H1 (cell line): ENCODE results near the gene SNRPB. TPM values are rescaled to one million over a fixed set of nuclear protein-coding genes. Genes with fewer than 3 reads are reported as not detected.

ENCODE experiments used
- CTCF ChIA-PET: fragments of 300-600 bp; sonication (Branson Sonifier 250); formaldehyde crosslinking; loops from one replicate; lab custom pipeline; 2021; ENCODE audit not compliant: partially characterized antibody; lab: Charles Lee
- POLR2A ChIA-PET: fragments of 300-600 bp; sonication (Branson Sonifier 250); formaldehyde crosslinking; loops from one replicate; lab custom pipeline; 2021; ENCODE audit warnings: inconsistent platforms; ENCODE audit not compliant: partially characterized antibody; lab: Charles Lee
- DNase-seq, 2 experiments: peaks; one replicate each; pipeline versions ENCODE4 v3.0.0 to v3.0.0-alpha.2; 2010 to 2022; ENCODE audit warnings: low spot score in 2 of 2, low read depth in 1 of 2, mixed read lengths in 1 of 2
- FAIRE-seq: peaks from 2 replicates; lab custom pipeline; 2011; peaks lifted over from hg19 to GRCh38; lab: Jason Lieb, UNC
- H2AFZ ChIP-seq: 2 replicates; pipeline ENCODE4 v1.8.1; 2012; ENCODE audit warnings: low read length, inconsistent platforms
- H2AK5ac ChIP-seq: 2 replicates; pipeline ENCODE4 v1.6.1; 2013; ENCODE audit warnings: low read depth, low read length
- H2BK120ac ChIP-seq: replicated peaks from 2 replicates; pipeline ENCODE3; 2013; ENCODE audit warnings: low read depth, low read length, inconsistent platforms
- H2BK12ac ChIP-seq: 2 replicates; pipeline ENCODE4 v1.6.1; 2013; ENCODE audit warnings: low read depth, low read length
- H2BK15ac ChIP-seq: 2 replicates; pipeline ENCODE4 v1.6.1; 2013; ENCODE audit warnings: low read length
- H2BK20ac ChIP-seq: 2 replicates; pipeline ENCODE4 v1.6.1; 2013; ENCODE audit warnings: low read length
- H2BK5ac ChIP-seq: 2 replicates; pipeline ENCODE4 v1.6.1; 2013; ENCODE audit warnings: low read depth, low read length
- H3K14ac ChIP-seq: 2 replicates; pipeline ENCODE4 v1.6.1; 2013; ENCODE audit warnings: inconsistent platforms; ENCODE audit not compliant: insufficient read length
- H3K18ac ChIP-seq: 2 replicates; pipeline ENCODE4 v1.6.1; 2013; ENCODE audit warnings: low read length; ENCODE audit errors: extremely low read depth
- H3K23ac ChIP-seq: 2 replicates; pipeline ENCODE4 v1.6.1; 2013; ENCODE audit warnings: inconsistent platforms; ENCODE audit not compliant: insufficient read length
- H3K23me2 ChIP-seq: 2 replicates; pipeline ENCODE4 v1.6.1; 2013; ENCODE audit warnings: low read depth, low read length
- H3K27ac ChIP-seq: 2 replicates; pipeline ENCODE4 v1.6.1; 2011; ENCODE audit warnings: low read depth, low read length, inconsistent platforms
- H3K27me3 ChIP-seq, 4 experiments: replicated peaks in 1 of 4; 1 replicate in 1 of 4; 2 replicates in 3 of 4; pipeline versions ENCODE4 v1.6.1 to v1.8.1; 2011 to 2013; ENCODE audit warnings: low read length in 3 of 4, mild to moderate bottlenecking in 3 of 4, inconsistent platforms in 2 of 4, mixed read lengths in 2 of 4, moderate library complexity in 1 of 4; ENCODE audit not compliant: control insufficient read depth in 3 of 4, insufficient read depth in 3 of 4; ENCODE audit errors: extremely low read depth in 1 of 4
- H3K36me3 ChIP-seq, 4 experiments: 2 replicates each; pipeline versions ENCODE4 v1.6.1 to v1.8.1; 2011 to 2013; ENCODE audit warnings: mild to moderate bottlenecking in 4 of 4, low read length in 3 of 4, moderate library complexity in 2 of 4, control low read depth in 1 of 4, inconsistent platforms in 1 of 4; ENCODE audit not compliant: insufficient read depth in 4 of 4, control insufficient read depth in 2 of 4
- H3K4ac ChIP-seq: replicated peaks from 2 replicates; pipeline ENCODE3; 2013; ENCODE audit warnings: low read length, low read depth, mixed read lengths, inconsistent platforms; ENCODE audit not compliant: insufficient read length
- H3K4me1 ChIP-seq, 4 experiments: replicated peaks in 1 of 4; 1 replicate in 1 of 4; 2 replicates in 3 of 4; pipeline versions ENCODE4 v1.6.1 to v1.8.1; 2011 to 2013; ENCODE audit warnings: low read length in 3 of 4, inconsistent platforms in 2 of 4, mixed read lengths in 1 of 4; ENCODE audit not compliant: insufficient read depth in 4 of 4, control insufficient read depth in 3 of 4
- H3K4me2 ChIP-seq, 2 experiments: 2 replicates each; pipeline versions ENCODE4 v1.6.1 to v1.8.1; 2011 to 2013; ENCODE audit warnings: low read depth in 2 of 2, low read length in 2 of 2, control low read depth in 1 of 2, inconsistent platforms in 1 of 2, mild to moderate bottlenecking in 1 of 2; ENCODE audit not compliant: insufficient read depth in 1 of 2
- H3K4me3 ChIP-seq, 4 experiments: fragments of 200-600, 300-600 bp in 1 of 4; sonication (generic), shearing (Covaris generic), sonication (Bioruptor Twin) in 1 of 4; 2 replicates each; pipeline versions ENCODE4 v1.5.1 to v1.8.1; 2011 to 2016; ENCODE audit warnings: low read length in 4 of 4, low read depth in 3 of 4, control low read depth in 2 of 4, inconsistent platforms in 2 of 4, mild to moderate bottlenecking in 2 of 4, mixed read lengths in 1 of 4, moderate library complexity in 1 of 4; ENCODE audit not compliant: insufficient read depth in 2 of 4; ENCODE audit errors: extremely low read depth in 1 of 4
- H3K56ac ChIP-seq: replicated peaks from 2 replicates; pipeline ENCODE3; 2013; ENCODE audit warnings: low read depth, mild to moderate bottlenecking, mixed read lengths, low read length, inconsistent platforms; ENCODE audit not compliant: insufficient read length
- H3K79me1 ChIP-seq: 2 replicates; pipeline ENCODE4 v1.6.1; 2013; ENCODE audit warnings: low read depth, low read length, control low read depth
- H3K79me2 ChIP-seq, 2 experiments: 2 replicates each; pipeline versions ENCODE4 v1.6.1 to v1.8.1; 2012 to 2013; ENCODE audit warnings: low read length in 2 of 2, mild to moderate bottlenecking in 2 of 2, inconsistent platforms in 1 of 2; ENCODE audit not compliant: insufficient read depth in 2 of 2, control insufficient read depth in 1 of 2
- H3K9ac ChIP-seq, 4 experiments: replicated peaks in 1 of 4; 1 replicate in 1 of 4; 2 replicates in 3 of 4; pipeline versions ENCODE4 v1.6.1 to v1.8.1; 2011 to 2013; ENCODE audit warnings: low read depth in 3 of 4, low read length in 3 of 4, control low read depth in 2 of 4, mild to moderate bottlenecking in 2 of 4, moderate library complexity in 2 of 4, inconsistent platforms in 1 of 4; ENCODE audit errors: extremely low read depth in 1 of 4
- H3K9me3 ChIP-seq, 2 experiments: 2 replicates each; pipeline versions ENCODE4 v1.6.1 to v1.8.1; 2012 to 2013; ENCODE audit warnings: mild to moderate bottlenecking in 2 of 2, moderate library complexity in 2 of 2, control low read depth in 1 of 2, inconsistent platforms in 1 of 2, low read depth in 1 of 2, low read length in 1 of 2, mixed read lengths in 1 of 2; ENCODE audit not compliant: insufficient read depth in 2 of 2
- H4K20me1 ChIP-seq, 2 experiments: replicated peaks in 1 of 2; 2 replicates each; pipeline versions ENCODE3 to v1.8.1; 2011 to 2013; ENCODE audit warnings: inconsistent platforms in 2 of 2, low read length in 2 of 2, mild to moderate bottlenecking in 1 of 2; ENCODE audit not compliant: insufficient read depth in 2 of 2, control insufficient read depth in 1 of 2
- H4K5ac ChIP-seq: 2 replicates; pipeline ENCODE4 v1.6.1; 2013; ENCODE audit warnings: low read length, low read depth, mixed read lengths, inconsistent platforms; ENCODE audit not compliant: insufficient read length
- H4K8ac ChIP-seq: 2 replicates; pipeline ENCODE4 v1.8.0; 2013; ENCODE audit warnings: mild to moderate bottlenecking, moderate library complexity, low read length, inconsistent platforms; ENCODE audit not compliant: insufficient read depth; ENCODE audit errors: extremely low read depth
- H4K91ac ChIP-seq: replicated peaks from 2 replicates; pipeline ENCODE3; 2013; ENCODE audit warnings: low read length, mixed read lengths, inconsistent platforms; ENCODE audit not compliant: insufficient read length
- TAF7 ChIP-seq: optimal IDR thresholded peaks from 2 replicates; pipeline ENCODE3; 2011; ENCODE audit warnings: low read depth, mild to moderate bottlenecking, inconsistent platforms, low read length, moderate library complexity, borderline replicate concordance
- WGBS, 2 experiments: shearing (Covaris generic) in 1 of 2; methylation state at CpG; one replicate each; pipeline versions ENCODE4 v1.1.6 to v1.1.7; 2013 to 2015; ENCODE audit warnings: low lambda C conversion rate in 2 of 2, mixed read lengths in 2 of 2, inconsistent platforms in 1 of 2, low coverage in 1 of 2, missing lambda C conversion rate in 1 of 2; ENCODE audit not compliant: insufficient replicate concordance in 2 of 2, insufficient coverage in 1 of 2, insufficient read length in 1 of 2; ENCODE audit errors: extremely low coverage in 1 of 2, missing lambda C conversion rate in 1 of 2; 5-methylcytosine and 5-hydroxymethylcytosine counted together
- polyA plus RNA-seq, 7 experiments: library from polyadenylated mRNA; depleted of rRNA in 3 of 7; stranded (reverse) in 5 of 7; unstranded in 2 of 7; fragments of >200 nt in 5 of 7; fragments of 200-250 nt in 2 of 7; gene quantifications; 1 replicate in 5 of 7; 2 replicates in 1 of 7; 4 replicates in 1 of 7; pipeline versions ENCODE4 v1.2.1 to v1.2.3, GENCODE V29; 2011 to 2013; ENCODE audit warnings: missing spikeins in 2 of 7, mixed read lengths in 2 of 7
- total RNA-seq: library from RNA; stranded (reverse); fragmentation: NEBNext Ultra II Directional; extraction: Animal tissue kit (Norgen Biotek cat#: 25700); gene quantifications from 2 replicates; pipeline ENCODE4 v1.2.1, GENCODE V29; 2021

Gene SNRPB
- total and polyA plus RNA-seq, 2 of the 8 experiments (the other 6 are each of a cell fraction or from before 2014, with no cell fraction given): 507 to 589 TPM

GRCh38 chr20:2429051-2429450 is 41.5 kb downstream of the SNRPB start:
- H2BK15ac ChIP-seq: no peak overlapping the region
- no peak overlapping the region for H2BK20ac ChIP-seq
- H3K36me3 ChIP-seq: no peaks in the 10 kb centered on the region
- ChIA-PET CTCF (interaction anchor here (0.7 to 1.7 kb wide), 4 partner anchors 9 to 155 kb away, joined by 3 to 8 read pairs (median 4); no protein-coding TSS in a partner anchor), POLR2A (no interaction called here)
- no peak overlapping the region for H3K23ac ChIP-seq
- H3K79me2 ChIP-seq: no peaks in the 10 kb centered on the region
- no peak overlapping the region for H3K18ac ChIP-seq
- H3K4me3 ChIP-seq: no peak overlapping the region
- no peaks in the 10 kb centered on the region for H4K20me1 ChIP-seq
- H3K14ac ChIP-seq: no peak overlapping the region
- H3K27me3 ChIP-seq: no peaks in the 10 kb centered on the region
- WGBS, 2 experiments: 91% methylated on average over 6 of the region's 6 CpGs; no CpG with 5 or more reads in 1 of the 2 experiments
- FAIRE-seq: no peak
- H3K9ac ChIP-seq: no peak overlapping the region
- H2AK5ac ChIP-seq: no peak overlapping the region
- H3K79me1 ChIP-seq: no peaks in the 10 kb centered on the region
- H2AFZ ChIP-seq: no peak overlapping the region
- no peak overlapping the region for H4K5ac ChIP-seq
- H3K23me2 ChIP-seq: no peaks in the 10 kb centered on the region
- no peak overlapping the region for H2BK5ac ChIP-seq
- H2BK120ac ChIP-seq: no peak overlapping the region
- H3K4ac ChIP-seq: no peak overlapping the region
- H4K91ac ChIP-seq: no peak overlapping the region
- no peak for DNase-seq
- no peak overlapping the region for H2BK12ac ChIP-seq
- H3K4me1 ChIP-seq: no peaks in the 10 kb centered on the region
- TF ChIP-seq TAF7: no peak
- TF ChIP-seq, all 59 proteins: peak for 0
- H3K9me3 ChIP-seq: no peaks in the 10 kb centered on the region
- no peak overlapping the region for H3K56ac ChIP-seq
- no peak overlapping the region for H4K8ac ChIP-seq
- no peak overlapping the region for H3K4me2 ChIP-seq
- no peak overlapping the region for H3K27ac ChIP-seq
